Activated CD8-positive, alpha-beta T cell treated with anti-CD3 and anti-CD28 coated beads for 36 hours (primary cell): ENCODE measurements around the gene MRPL33. TPM values are rescaled to one million over a fixed set of nuclear protein-coding genes. Genes with fewer than 3 reads are reported as not detected.

Experiments used
- ATAC-seq: fragments of 200-7000 bp; cut with Tn5 transposase; one replicate; pipeline ENCODE4 v1.10.0; 2021; ENCODE audit warnings: mild to moderate bottlenecking, moderate library complexity
- CTCF ChIA-PET: fragments of 350-600 bp; sonication (Branson Sonifier 250); formaldehyde crosslinking; loops from one replicate; lab custom pipeline; 2021; ENCODE audit warnings: antibody characterized with exemption; lab: Charles Lee
- POLR2A ChIA-PET: fragments of 350-600 bp; sonication (Branson Sonifier 250); formaldehyde crosslinking; loops from one replicate; lab custom pipeline; 2021; ENCODE audit warnings: antibody characterized with exemption; lab: Charles Lee
- DNase-seq: peaks from one replicate; pipeline ENCODE4 v3.0.0-alpha.2; 2020
- H3K27ac Mint-ChIP-seq: one replicate; pipeline ENCODE4 v1.8.0; 2021; ENCODE audit warnings: mild to moderate bottlenecking, mixed read lengths
- H3K27me3 Mint-ChIP-seq: one replicate; pipeline ENCODE4 v1.8.0; 2021; ENCODE audit warnings: mixed read lengths
- H3K36me3 Mint-ChIP-seq: one replicate; pipeline ENCODE4 v1.8.0; 2021; ENCODE audit warnings: low read depth, mixed read lengths
- H3K4me1 Mint-ChIP-seq: one replicate; pipeline ENCODE4 v1.8.0; 2021; ENCODE audit warnings: low read depth, mixed read lengths
- H3K4me3 Mint-ChIP-seq: one replicate; pipeline ENCODE4 v1.8.0; 2021; ENCODE audit warnings: mild to moderate bottlenecking, moderate library complexity, mixed read lengths
- H3K9me3 Mint-ChIP-seq: one replicate; pipeline ENCODE4 v1.8.0; 2021; ENCODE audit warnings: mixed read lengths
- CTCF ChIP-seq: fragments of 200-600 bp; IDR thresholded peaks from one replicate; pipeline ENCODE4 v1.8.0; 2022; ENCODE audit warnings: antibody characterized with exemption, mild to moderate bottlenecking
- intact Hi-C: fragments of 100-400 bp; cut with micrococcal nuclease; formaldehyde crosslinking; loops from one replicate; pipeline ENCODE4 v1.10.0; 2022
- total RNA-seq, 2 experiments: library from RNA; stranded (reverse); gene quantifications; one replicate each; pipeline ENCODE4 v1.2.3, GENCODE V29; 2021

Gene MRPL33
- total RNA-seq, 2 experiments from 2014 or later: 54.6 to 59.2 TPM

- ChIA-PET POLR2A (interaction anchor here (1.1 kb wide), 1 partner anchor 13 kb away, joined by 3 read pairs; no protein-coding TSS in a partner anchor), CTCF (no interaction called here)
- Mint-ChIP-seq H3K4me3 (no peak overlapping the region), H3K36me3 (peaks cover 2% of the 10 kb centered on the region), H3K27ac (no peak overlapping the region), H3K4me1 (peaks cover 4% of the 10 kb centered on the region), H3K27me3 (no peaks in the 10 kb centered on the region), H3K9me3 (no peaks in the 10 kb centered on the region)
- DNase-seq: no peak
- ATAC-seq: no peak
- intact Hi-C loops: no loop called here
- no peak for TF ChIP-seq CTCF
Observed at GRCh38 chr2:27811768-27812167, 40.2 kb downstream of the MRPL33 start.

DNA sequence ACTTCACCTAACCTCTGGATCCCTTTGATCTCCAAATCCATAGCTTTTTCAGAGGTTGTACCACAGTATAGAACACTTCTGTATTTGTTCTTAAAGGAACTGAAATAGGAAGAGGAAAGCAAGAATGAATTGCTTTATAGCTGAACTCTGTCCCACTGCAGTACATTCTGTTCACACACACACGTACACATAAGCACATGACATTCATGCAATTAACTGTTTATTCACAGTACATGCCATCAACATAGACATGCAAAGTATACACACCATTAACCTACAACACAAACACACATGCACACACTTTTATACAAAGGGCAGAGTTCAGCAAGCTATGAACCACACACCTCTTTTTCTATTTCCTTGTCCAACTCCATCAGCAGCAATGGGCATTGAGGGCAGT is 43.2 kb downstream of the MRPL33 start:
- peaks cover 4% of the 10 kb centered on the region for H3K4me1 Mint-ChIP-seq
- H3K27ac Mint-ChIP-seq: no peak overlapping the region
- H3K4me3 Mint-ChIP-seq: no peak overlapping the region
- H3K9me3 Mint-ChIP-seq: no peaks in the 10 kb centered on the region
- ChIA-PET CTCF (interaction anchor here (1.1 to 2.0 kb wide), 2 partner anchors 9 to 16 kb away, joined by 4 to 6 read pairs; no protein-coding TSS in a partner anchor), POLR2A (interaction anchor here (0.6 kb wide), 1 partner anchor 11 kb away, joined by 3 read pairs; no protein-coding TSS in a partner anchor)
- H3K36me3 Mint-ChIP-seq: peaks cover 2% of the 10 kb centered on the region
- no peaks in the 10 kb centered on the region for H3K27me3 Mint-ChIP-seq
- ATAC-seq (no peak), DNase-seq (no peak)
- TF ChIP-seq CTCF: no peak
- intact Hi-C loops: no loop called here

GRCh38 chr2:27815860-27816438 is 44.4 kb downstream of the MRPL33 start:
- no peaks in the 10 kb centered on the region for H3K4me1 Mint-ChIP-seq
- H3K27me3 Mint-ChIP-seq: no peaks in the 10 kb centered on the region
- ChIA-PET CTCF (no interaction called here), POLR2A (no interaction called here)
- no peaks in the 10 kb centered on the region for H3K9me3 Mint-ChIP-seq
- intact Hi-C loops: no loop called here
- H3K36me3 Mint-ChIP-seq: peaks cover 2% of the 10 kb centered on the region
- no peak overlapping the region for H3K27ac Mint-ChIP-seq
- no peak for TF ChIP-seq CTCF
- no peak overlapping the region for H3K4me3 Mint-ChIP-seq
- DNase-seq: no peak
- ATAC-seq: no peak

DNA sequence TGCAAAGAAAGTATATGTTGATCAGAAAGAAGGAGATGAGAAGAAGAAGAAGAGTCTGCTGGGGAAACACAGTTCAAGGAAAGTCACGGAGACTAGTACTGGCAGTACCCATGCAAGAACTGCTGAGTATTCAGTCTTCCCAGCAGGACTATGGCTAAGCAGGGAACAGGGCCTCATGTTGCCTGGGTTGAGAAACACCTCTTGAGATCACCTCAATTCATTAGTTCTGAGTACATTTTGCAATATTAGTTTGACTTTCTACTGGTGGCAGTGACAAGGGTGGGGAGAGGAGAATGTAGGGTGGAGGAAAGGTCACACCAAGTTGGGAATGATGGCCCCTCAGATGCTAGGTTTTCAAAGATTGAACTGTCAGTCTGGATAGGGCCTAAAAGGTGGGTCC is 50.5 kb downstream of the MRPL33 start:
- Mint-ChIP-seq H3K36me3 (peaks cover 2% of the 10 kb centered on the region), H3K27ac (no peak overlapping the region), H3K4me3 (no peak overlapping the region), H3K4me1 (no peaks in the 10 kb centered on the region), H3K9me3 (peaks cover 6% of the 10 kb centered on the region), H3K27me3 (no peaks in the 10 kb centered on the region)
- ATAC-seq (no peak), DNase-seq (no peak)
- no peak for TF ChIP-seq CTCF
- CTCF ChIA-PET: no interaction called here
- POLR2A ChIA-PET: interaction anchor here (1.2 kb wide), 1 partner anchor 12 kb away, joined by 3 read pairs; no protein-coding TSS in a partner anchor
- intact Hi-C loops: no loop called here

GRCh38 chr2:27823135-27823534 is 51.6 kb downstream of the MRPL33 start:
- Mint-ChIP-seq H3K9me3 (peaks cover 6% of the 10 kb centered on the region), H3K4me1 (no peaks in the 10 kb centered on the region), H3K27ac (no peak overlapping the region), H3K4me3 (no peak overlapping the region), H3K36me3 (peaks cover 2% of the 10 kb centered on the region), H3K27me3 (no peaks in the 10 kb centered on the region)
- CTCF ChIA-PET: no interaction called here
- TF ChIP-seq CTCF: no peak
- POLR2A ChIA-PET: interaction anchor here (0.9 kb wide), 1 partner anchor 700 kb away, joined by 3 read pairs; no protein-coding TSS in a partner anchor
- no peak for ATAC-seq
- DNase-seq: no peak
- intact Hi-C loops: no loop called here
